ENCODE data around the gene PLA2G6.

Gene PLA2G6

GRCh38 chr22:38065539-38065938 lies 116.1 kb downstream of the PLA2G6 start:
- Histone ChIP-seq H2AFZ (ENCODE audit: low read depth) (no peak overlapping the region), H3K9ac (no peak overlapping the region), H3K4me3 (IDR thresholded peaks at IDR 0.05; ENCODE audit: insufficient read depth, low read depth, low read length) (no peak overlapping the region), H3K4me2 (no peak overlapping the region), H3K36me3 (ENCODE audit: insufficient read depth) (no peaks in the 10 kb centered on the region), H3K4me1 (ENCODE audit: low read depth, poor library complexity, severe bottlenecking) (peaks cover 22% of the 10 kb centered on the region), H3K27me3 (ENCODE audit: insufficient read depth, low read depth) (no peaks in the 10 kb centered on the region), H3K79me2 (ENCODE audit: insufficient read depth, low read depth) (no peaks in the 10 kb centered on the region), H3K27ac (no peak overlapping the region), H4K20me1 (ENCODE audit: insufficient read depth) (no peaks in the 10 kb centered on the region)
- TF ChIP-seq CTCF (conservative IDR thresholded peaks at IDR 0.05; ENCODE audit: low read depth, low read length) = no peak

- H3K79me2 ChIP-seq (ENCODE audit: insufficient read depth, low read depth) = no peaks in the 10 kb centered on the region
- no peak overlapping the region for H2AFZ ChIP-seq (ENCODE audit: low read depth)
- no peak overlapping the region for H3K9ac ChIP-seq
- no peak for TF ChIP-seq CTCF (conservative IDR thresholded peaks at IDR 0.05; ENCODE audit: low read depth, low read length)
- peaks cover 4% of the 10 kb centered on the region for H3K4me1 ChIP-seq (ENCODE audit: low read depth, poor library complexity, severe bottlenecking)
- H3K36me3 ChIP-seq (ENCODE audit: insufficient read depth) = no peaks in the 10 kb centered on the region
- H3K4me2 ChIP-seq = no peak overlapping the region
- H3K4me3 ChIP-seq (IDR thresholded peaks at IDR 0.05; ENCODE audit: insufficient read depth, low read depth, low read length) = no peak overlapping the region
- no peak overlapping the region for H3K27ac ChIP-seq
- H4K20me1 ChIP-seq (ENCODE audit: insufficient read depth) = no peaks in the 10 kb centered on the region
- no peaks in the 10 kb centered on the region for H3K27me3 ChIP-seq (ENCODE audit: insufficient read depth, low read depth)
Observed at GRCh38 chr22:38062791-38063190, 118.8 kb downstream of the PLA2G6 start.
